NCI-H1105 (cell line): Measurements from ENCODE around the gene SNX11.
A peak's percentile ranks its signal among the peaks of the same experiment; 100 is the strongest.

ENCODE experiments used
- DNase-seq: peaks from one replicate; lab custom pipeline; 2025; lab: John Stamatoyannopoulos, UW

SNX11 gene

GRCh38 chr17:48132385-48132784 lies 24.8 kb downstream of the SNX11 start:
- DNase-seq, result no peak

- no peak for DNase-seq
Observed at GRCh38 chr17:48134912-48135480, 27.4 kb downstream of the SNX11 start.

- no peak for DNase-seq
Observed at GRCh38 chr17:48137656-48138055, 30.1 kb downstream of the SNX11 start.

GRCh38 chr17:48139944-48140343 lies 32.4 kb downstream of the SNX11 start:
- no peak for DNase-seq

- no peak for DNase-seq
Observed at GRCh38 chr17:48143629-48144028, 36.1 kb downstream of the SNX11 start.

- no peak for DNase-seq
Observed at GRCh38 chr17:48144231-48144630, 36.7 kb downstream of the SNX11 start.

- no peak for DNase-seq
Observed at GRCh38 chr17:48144976-48145798, 37.6 kb downstream of the SNX11 start.

- no peak for DNase-seq
Observed at GRCh38 chr17:48148029-48148770, 40.6 kb downstream of the SNX11 start.

GRCh38 chr17:48148854-48149786 lies 41.6 kb downstream of the SNX11 start:
- peak; percentile 51 for DNase-seq

GRCh38 chr17:48149787-48150463 lies 42.4 kb downstream of the SNX11 start:
- no peak for DNase-seq

- no peak for DNase-seq
Observed at GRCh38 chr17:48150597-48151001, 43.0 kb downstream of the SNX11 start.

- no peak for DNase-seq
Observed at GRCh38 chr17:48151220-48151619, 43.7 kb downstream of the SNX11 start.

GRCh38 chr17:48152289-48152688 lies 44.7 kb downstream of the SNX11 start:
- DNase-seq, result no peak

GRCh38 chr17:48153691-48154358 lies 46.3 kb downstream of the SNX11 start:
- peak; percentile 38 for DNase-seq

- peak; percentile 60 for DNase-seq
Observed at GRCh38 chr17:48155889-48156611, 48.5 kb downstream of the SNX11 start.

GRCh38 chr17:48159232-48159631 lies 51.7 kb downstream of the SNX11 start:
- DNase-seq, result no peak

GRCh38 chr17:48160177-48161081 lies 52.9 kb downstream of the SNX11 start:
- peak; percentile 60 for DNase-seq

GRCh38 chr17:48161127-48161905 lies 53.8 kb downstream of the SNX11 start:
- no peak for DNase-seq
